ENCODE data around the gene DOCK11. TPM values are rescaled to one million over a fixed set of nuclear protein-coding genes. Genes with fewer than 3 reads are reported as not detected.
"Not testable (repeated sequence)": the region's sequence is repeated elsewhere in the genome, so short reads cannot be mapped to it uniquely, and the experiment has no call there.

Gene DOCK11
- total RNA-seq, 1 donor from 2014 or later, result 14.0 TPM

GRCh38 chrX:118484216-118484903 is 11.3 kb upstream of the DOCK11 start:
- no peak for DNase-seq (ENCODE audit: extremely low spot score, unreplicated experiment)
- Mint-ChIP-seq H3K4me1 (ENCODE audit: unreplicated experiment) (no peaks in the 10 kb centered on the region), H3K9me3 (no peaks in the 10 kb centered on the region), H3K36me3 (no peaks in the 10 kb centered on the region), H3K4me3 (no peak overlapping the region), H3K27ac (no peak overlapping the region), H3K27me3 (no peaks in the 10 kb centered on the region)
- no peak for TF ChIP-seq CTCF (conservative IDR thresholded peaks at IDR 0.05)

- H3K27me3 Mint-ChIP-seq; H3K4me1 Mint-ChIP-seq (ENCODE audit: unreplicated experiment); H3K36me3 Mint-ChIP-seq; DNase-seq (ENCODE audit: extremely low spot score, unreplicated experiment); H3K4me3 Mint-ChIP-seq; H3K9me3 Mint-ChIP-seq; H3K27ac Mint-ChIP-seq: not testable (repeated sequence)
Measured at GRCh38 chrX:118486693-118487092, 8.9 kb upstream of the DOCK11 start.

GRCh38 chrX:118493016-118493415 is 2.6 kb upstream of the DOCK11 start:
- no peak for DNase-seq (ENCODE audit: extremely low spot score, unreplicated experiment)
- Mint-ChIP-seq H3K4me3 (no peak overlapping the region), H3K27me3 (peaks cover 6% of the 10 kb centered on the region), H3K36me3 (no peaks in the 10 kb centered on the region), H3K9me3 (no peaks in the 10 kb centered on the region), H3K4me1 (ENCODE audit: unreplicated experiment) (peaks cover 9% of the 10 kb centered on the region), H3K27ac (no peak overlapping the region)
- TF ChIP-seq CTCF (conservative IDR thresholded peaks at IDR 0.05), result no peak

- no peak for DNase-seq (ENCODE audit: extremely low spot score, unreplicated experiment)
- H3K4me3 Mint-ChIP-seq, result no peak overlapping the region
- no peak for TF ChIP-seq CTCF (conservative IDR thresholded peaks at IDR 0.05)
- peaks cover 6% of the 10 kb centered on the region for H3K27me3 Mint-ChIP-seq
- no peak overlapping the region for H3K27ac Mint-ChIP-seq
- peaks cover 9% of the 10 kb centered on the region for H3K4me1 Mint-ChIP-seq (ENCODE audit: unreplicated experiment)
- no peaks in the 10 kb centered on the region for H3K36me3 Mint-ChIP-seq
- H3K9me3 Mint-ChIP-seq, result no peaks in the 10 kb centered on the region
Measured at GRCh38 chrX:118493653-118494297, 1.8 kb upstream of the DOCK11 start.

GRCh38 chrX:118495958-118496762 is 545 bp downstream of the DOCK11 start:
- H3K9me3 Mint-ChIP-seq, result no peaks in the 10 kb centered on the region
- H3K36me3 Mint-ChIP-seq, result no peaks in the 10 kb centered on the region
- H3K4me1 Mint-ChIP-seq (ENCODE audit: unreplicated experiment), result peaks cover 9% of the 10 kb centered on the region
- TF ChIP-seq CTCF (conservative IDR thresholded peaks at IDR 0.05), result no peak
- peaks cover 6% of the 10 kb centered on the region for H3K27me3 Mint-ChIP-seq
- peak overlapping the region; percentile 91 for H3K4me3 Mint-ChIP-seq
- peak; percentile 70 for DNase-seq (ENCODE audit: extremely low spot score, unreplicated experiment)
- H3K27ac Mint-ChIP-seq, result peak overlapping the region; percentile 51

- Mint-ChIP-seq H3K4me1 (ENCODE audit: unreplicated experiment) (peaks cover 9% of the 10 kb centered on the region), H3K27me3 (peaks cover 6% of the 10 kb centered on the region), H3K27ac (peak overlapping the region; percentile 51), H3K36me3 (no peaks in the 10 kb centered on the region), H3K4me3 (peak overlapping the region; percentile 91), H3K9me3 (no peaks in the 10 kb centered on the region)
- TF ChIP-seq CTCF (conservative IDR thresholded peaks at IDR 0.05), result no peak
- no peak for DNase-seq (ENCODE audit: extremely low spot score, unreplicated experiment)
Measured at GRCh38 chrX:118496763-118497079, 1.1 kb downstream of the DOCK11 start.
